PC-3 (cell line): ENCODE measurements around the gene OR7G1.

Source experiments
- EZH2 ChIP-seq: fragments of 300-600 bp; sonication (generic); IDR thresholded peaks from one replicate; pipeline ENCODE4 v1.6.1; 2017; ENCODE audit warnings: antibody characterized with exemption, mild to moderate bottlenecking, low read length; ENCODE audit not compliant: unreplicated experiment
- EZH2phosphoT487 ChIP-seq: fragments of 300-600 bp; sonication (generic); IDR thresholded peaks from 2 replicates; pipeline ENCODE4 v1.6.1; 2018; ENCODE audit warnings: mild to moderate bottlenecking, antibody characterized with exemption, low read length, borderline replicate concordance
- TF ChIP-seq, protein P1 (sequence below): fragments of 300-600 bp; sonication (generic); conservative IDR thresholded peaks from 2 replicates; pipeline ENCODE4 v1.5.1; 2017; ENCODE audit warnings: antibody characterized with exemption, low read depth, mild to moderate bottlenecking, low read length

DNA sequence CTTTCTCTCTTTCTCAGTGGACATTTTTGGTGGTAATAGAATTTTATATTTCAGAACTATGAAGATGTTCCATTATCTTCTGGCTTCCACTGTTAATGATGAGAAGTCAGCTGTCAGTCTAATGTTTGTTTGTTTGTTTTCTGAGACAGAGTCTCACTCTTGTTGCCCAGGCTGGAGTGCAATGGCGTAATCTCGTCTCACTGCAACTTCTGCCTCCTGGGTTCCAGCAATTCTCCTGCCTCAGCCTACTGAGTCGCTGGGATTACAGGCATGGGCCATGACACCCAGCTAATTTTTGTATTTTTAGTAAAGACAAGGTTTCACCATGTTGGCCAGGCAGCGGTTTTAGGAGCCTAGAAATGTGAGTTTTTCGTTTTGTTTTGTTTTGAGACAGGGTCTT is 29.4 kb upstream of the OR7G1 start:
- TF ChIP-seq, protein P1, sequence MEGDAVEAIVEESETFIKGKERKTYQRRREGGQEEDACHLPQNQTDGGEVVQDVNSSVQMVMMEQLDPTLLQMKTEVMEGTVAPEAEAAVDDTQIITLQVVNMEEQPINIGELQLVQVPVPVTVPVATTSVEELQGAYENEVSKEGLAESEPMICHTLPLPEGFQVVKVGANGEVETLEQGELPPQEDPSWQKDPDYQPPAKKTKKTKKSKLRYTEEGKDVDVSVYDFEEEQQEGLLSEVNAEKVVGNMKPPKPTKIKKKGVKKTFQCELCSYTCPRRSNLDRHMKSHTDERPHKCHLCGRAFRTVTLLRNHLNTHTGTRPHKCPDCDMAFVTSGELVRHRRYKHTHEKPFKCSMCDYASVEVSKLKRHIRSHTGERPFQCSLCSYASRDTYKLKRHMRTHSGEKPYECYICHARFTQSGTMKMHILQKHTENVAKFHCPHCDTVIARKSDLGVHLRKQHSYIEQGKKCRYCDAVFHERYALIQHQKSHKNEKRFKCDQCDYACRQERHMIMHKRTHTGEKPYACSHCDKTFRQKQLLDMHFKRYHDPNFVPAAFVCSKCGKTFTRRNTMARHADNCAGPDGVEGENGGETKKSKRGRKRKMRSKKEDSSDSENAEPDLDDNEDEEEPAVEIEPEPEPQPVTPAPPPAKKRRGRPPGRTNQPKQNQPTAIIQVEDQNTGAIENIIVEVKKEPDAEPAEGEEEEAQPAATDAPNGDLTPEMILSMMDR: no peak
- TF ChIP-seq EZH2 (no peak), EZH2phosphoT487 (no peak)
